Panc1 (cell line): ENCODE results near the gene GUCY1A1.

ENCODE experiments used
- POLR2AphosphoS5 ChIP-seq: IDR thresholded peaks from 2 replicates; pipeline ENCODE4 v1.6.1; 2012; ENCODE audit warnings: mild to moderate bottlenecking, low read depth, low read length, moderate library complexity
- SIN3A ChIP-seq: IDR thresholded peaks from 2 replicates; pipeline ENCODE4 v1.6.1; 2012; ENCODE audit warnings: low read depth, mild to moderate bottlenecking, low read length, moderate library complexity, borderline replicate concordance; ENCODE audit not compliant: insufficient read depth
- TCF7L2 ChIP-seq: IDR thresholded peaks from 2 replicates; pipeline ENCODE4 v1.6.1; 2011; ENCODE audit warnings: mild to moderate bottlenecking, low read depth, low read length, inconsistent platforms
- TF ChIP-seq, protein P1 (sequence below): fragments of 450-650 bp; IDR thresholded peaks from 2 replicates; pipeline ENCODE4 v1.5.1; 2017; ENCODE audit warnings: mild to moderate bottlenecking
- TF ChIP-seq, protein P2 (sequence below), 2 experiments: IDR thresholded peaks; 2 replicates each; pipeline ENCODE4 v1.6.1; 2011 to 2012; ENCODE audit warnings: low read depth in 2 of 2, control low read depth in 1 of 2, low read length in 1 of 2, mild to moderate bottlenecking in 1 of 2, moderate library complexity in 1 of 2; ENCODE audit not compliant: insufficient read depth in 1 of 2

DNA sequence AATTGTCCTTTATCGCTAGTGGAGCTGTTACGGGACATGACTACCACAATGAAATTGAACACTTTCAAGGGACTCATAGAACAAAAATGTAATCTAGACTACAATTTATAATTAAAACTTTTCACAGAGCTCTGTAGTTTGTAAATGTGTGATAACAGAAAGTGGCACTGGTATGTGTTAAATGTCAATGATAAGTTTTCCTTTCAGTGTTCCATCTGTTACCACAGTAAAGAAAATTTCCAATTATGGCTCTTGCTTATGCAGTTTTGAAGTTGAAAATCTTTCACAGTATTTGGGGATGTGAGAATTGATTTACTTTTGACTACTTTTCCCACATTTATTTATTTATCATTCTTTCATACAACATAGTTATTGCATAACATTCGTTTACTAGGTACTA lies 40.1 kb upstream of the GUCY1A1 start:
- TF ChIP-seq, protein P1, sequence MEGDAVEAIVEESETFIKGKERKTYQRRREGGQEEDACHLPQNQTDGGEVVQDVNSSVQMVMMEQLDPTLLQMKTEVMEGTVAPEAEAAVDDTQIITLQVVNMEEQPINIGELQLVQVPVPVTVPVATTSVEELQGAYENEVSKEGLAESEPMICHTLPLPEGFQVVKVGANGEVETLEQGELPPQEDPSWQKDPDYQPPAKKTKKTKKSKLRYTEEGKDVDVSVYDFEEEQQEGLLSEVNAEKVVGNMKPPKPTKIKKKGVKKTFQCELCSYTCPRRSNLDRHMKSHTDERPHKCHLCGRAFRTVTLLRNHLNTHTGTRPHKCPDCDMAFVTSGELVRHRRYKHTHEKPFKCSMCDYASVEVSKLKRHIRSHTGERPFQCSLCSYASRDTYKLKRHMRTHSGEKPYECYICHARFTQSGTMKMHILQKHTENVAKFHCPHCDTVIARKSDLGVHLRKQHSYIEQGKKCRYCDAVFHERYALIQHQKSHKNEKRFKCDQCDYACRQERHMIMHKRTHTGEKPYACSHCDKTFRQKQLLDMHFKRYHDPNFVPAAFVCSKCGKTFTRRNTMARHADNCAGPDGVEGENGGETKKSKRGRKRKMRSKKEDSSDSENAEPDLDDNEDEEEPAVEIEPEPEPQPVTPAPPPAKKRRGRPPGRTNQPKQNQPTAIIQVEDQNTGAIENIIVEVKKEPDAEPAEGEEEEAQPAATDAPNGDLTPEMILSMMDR, result no peak
- TF ChIP-seq, protein P2, sequence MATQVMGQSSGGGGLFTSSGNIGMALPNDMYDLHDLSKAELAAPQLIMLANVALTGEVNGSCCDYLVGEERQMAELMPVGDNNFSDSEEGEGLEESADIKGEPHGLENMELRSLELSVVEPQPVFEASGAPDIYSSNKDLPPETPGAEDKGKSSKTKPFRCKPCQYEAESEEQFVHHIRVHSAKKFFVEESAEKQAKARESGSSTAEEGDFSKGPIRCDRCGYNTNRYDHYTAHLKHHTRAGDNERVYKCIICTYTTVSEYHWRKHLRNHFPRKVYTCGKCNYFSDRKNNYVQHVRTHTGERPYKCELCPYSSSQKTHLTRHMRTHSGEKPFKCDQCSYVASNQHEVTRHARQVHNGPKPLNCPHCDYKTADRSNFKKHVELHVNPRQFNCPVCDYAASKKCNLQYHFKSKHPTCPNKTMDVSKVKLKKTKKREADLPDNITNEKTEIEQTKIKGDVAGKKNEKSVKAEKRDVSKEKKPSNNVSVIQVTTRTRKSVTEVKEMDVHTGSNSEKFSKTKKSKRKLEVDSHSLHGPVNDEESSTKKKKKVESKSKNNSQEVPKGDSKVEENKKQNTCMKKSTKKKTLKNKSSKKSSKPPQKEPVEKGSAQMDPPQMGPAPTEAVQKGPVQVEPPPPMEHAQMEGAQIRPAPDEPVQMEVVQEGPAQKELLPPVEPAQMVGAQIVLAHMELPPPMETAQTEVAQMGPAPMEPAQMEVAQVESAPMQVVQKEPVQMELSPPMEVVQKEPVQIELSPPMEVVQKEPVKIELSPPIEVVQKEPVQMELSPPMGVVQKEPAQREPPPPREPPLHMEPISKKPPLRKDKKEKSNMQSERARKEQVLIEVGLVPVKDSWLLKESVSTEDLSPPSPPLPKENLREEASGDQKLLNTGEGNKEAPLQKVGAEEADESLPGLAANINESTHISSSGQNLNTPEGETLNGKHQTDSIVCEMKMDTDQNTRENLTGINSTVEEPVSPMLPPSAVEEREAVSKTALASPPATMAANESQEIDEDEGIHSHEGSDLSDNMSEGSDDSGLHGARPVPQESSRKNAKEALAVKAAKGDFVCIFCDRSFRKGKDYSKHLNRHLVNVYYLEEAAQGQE (IDR thresholded peaks at IDR 0.05; ENCODE audit: insufficient read depth in 1 of 2, low read depth in 2 of 2, low read length in 1 of 2), result no peak
- no peak for TF ChIP-seq POLR2AphosphoS5
- no peak for TF ChIP-seq SIN3A
- no peak for TF ChIP-seq TCF7L2
